OCI-LY7 (cell line): ENCODE measurements around the gene PIK3CG. TPM values are rescaled to one million over a fixed set of nuclear protein-coding genes. Genes with fewer than 3 reads are reported as not detected.

Experiments
- BruUV-seq: library from RNA; stranded (reverse); fragments of 400-500 nt; replicated peaks from 2 replicates; lab custom pipeline; 2021; lab: Mats Ljungman, UMichigan
- CTCF ChIA-PET: fragments of 300-600 bp; sonication (Branson Sonifier 250); formaldehyde crosslinking; loops from one replicate; lab custom pipeline; 2022; ENCODE audit warnings: antibody characterized with exemption; ENCODE audit not compliant: unreplicated experiment; lab: Charles Lee
- POLR2A ChIA-PET: fragments of 300-600 bp; sonication (Branson Sonifier 250); formaldehyde crosslinking; loops from one replicate; lab custom pipeline; 2022; ENCODE audit warnings: antibody characterized with exemption; lab: Charles Lee
- DNase-seq: peaks from one replicate; pipeline ENCODE4 v3.0.0-alpha.2; 2015; ENCODE audit warnings: low spot score
- H2AFZ ChIP-seq: fragments of 200-600 bp; sonication (generic), shearing (Covaris generic); 2 replicates; pipeline ENCODE4 v1.6.1; 2014; ENCODE audit warnings: mild to moderate bottlenecking, antibody characterized with exemption, low read length, moderate library complexity
- H3K27ac ChIP-seq: fragments of 200-600 bp; sonication (generic); 2 replicates; pipeline ENCODE4 v1.5.1; 2014; ENCODE audit warnings: mixed run types, low read depth, mild to moderate bottlenecking, moderate library complexity, low read length, inconsistent platforms; ENCODE audit not compliant: poor library complexity, severe bottlenecking
- H3K36me3 ChIP-seq: fragments of 200-600 bp; sonication (generic); 2 replicates; pipeline ENCODE4 v1.6.1; 2014; ENCODE audit warnings: mild to moderate bottlenecking, antibody characterized with exemption, low read length, moderate library complexity, mixed read lengths; ENCODE audit not compliant: insufficient read depth
- H3K4me1 ChIP-seq: fragments of 200-600 bp; sonication (generic); 2 replicates; pipeline ENCODE4 v1.5.1; 2014; ENCODE audit warnings: mild to moderate bottlenecking, low read length; ENCODE audit not compliant: insufficient read depth, poor library complexity, severe bottlenecking
- H3K4me2 ChIP-seq: fragments of 200-600 bp; sonication (generic); 2 replicates; pipeline ENCODE4 v1.6.1; 2014; ENCODE audit warnings: mild to moderate bottlenecking, low read length
- H3K4me3 ChIP-seq: fragments of 200-600 bp; sonication (generic); 2 replicates; pipeline ENCODE4 v1.5.1; 2014; ENCODE audit warnings: mild to moderate bottlenecking, low read depth, low read length; ENCODE audit not compliant: poor library complexity, severe bottlenecking
- H3K79me2 ChIP-seq: fragments of 200-600 bp; sonication (generic); 2 replicates; pipeline ENCODE4 v1.6.1; 2016; ENCODE audit warnings: low read depth, mild to moderate bottlenecking, low read length, moderate library complexity, mixed read lengths; ENCODE audit not compliant: insufficient read depth
- H3K9me2 ChIP-seq: fragments of 200-600 bp; sonication (generic); 2 replicates; pipeline ENCODE4 v1.6.1; 2016; ENCODE audit warnings: mild to moderate bottlenecking, low read length, mixed read lengths; ENCODE audit not compliant: insufficient read depth
- H3K9me3 ChIP-seq: fragments of 200-600 bp; sonication (generic); 2 replicates; pipeline ENCODE4 v1.6.1; 2014; ENCODE audit warnings: mild to moderate bottlenecking, mixed run types, low read length, mixed read lengths
- H4K20me1 ChIP-seq: fragments of 200-600 bp; sonication (generic); 2 replicates; pipeline ENCODE4 v1.6.1; 2014; ENCODE audit warnings: mild to moderate bottlenecking, antibody characterized with exemption, low read length, moderate library complexity, mixed read lengths; ENCODE audit not compliant: insufficient read depth
- CTCF ChIP-seq: fragments of 200-600 bp; sonication (generic); conservative IDR thresholded peaks from 2 replicates; pipeline ENCODE4 v1.5.1; 2014; ENCODE audit warnings: mild to moderate bottlenecking, antibody characterized with exemption, low read length, moderate library complexity, mixed read lengths
- EZH2phosphoT487 ChIP-seq: fragments of 200-600 bp; sonication (generic); IDR thresholded peaks from 2 replicates; pipeline ENCODE4 v1.6.1; 2018; ENCODE audit warnings: low read depth, borderline replicate concordance, mild to moderate bottlenecking, mixed run types, antibody characterized with exemption, low read length, moderate library complexity, mixed read lengths
- intact Hi-C: fragments of 100-400 bp; cut with micrococcal nuclease; formaldehyde crosslinking; loops from one replicate; pipeline ENCODE4 v1.10.0; 2022; ENCODE audit not compliant: unreplicated experiment
- total RNA-seq, 2 experiments: library from RNA; depleted of rRNA in 1 of 2; stranded (reverse); fragments of >200 nt in 1 of 2; shearing (Covaris generic) in 1 of 2; gene quantifications; 2 replicates each; pipeline ENCODE4 v1.2.3, GENCODE V29; 2014 to 2022

The PIK3CG gene
- total RNA-seq, 2 experiments from 2014 or later = 22.8 to 47.2 TPM

- peaks cover 93% of the 10 kb centered on the region for H3K36me3 ChIP-seq
- H4K20me1 ChIP-seq = no peaks in the 10 kb centered on the region
- no peak overlapping the region for H2AFZ ChIP-seq
- H3K27ac ChIP-seq = no peak overlapping the region
- no peak overlapping the region for H3K4me3 ChIP-seq
- peaks cover 48% of the 10 kb centered on the region for H3K4me1 ChIP-seq
- intact Hi-C loops = no loop called here
- H3K9me3 ChIP-seq = no peaks in the 10 kb centered on the region
- H3K9me2 ChIP-seq = no peaks in the 10 kb centered on the region
- ChIA-PET CTCF (no interaction called here), POLR2A (interaction anchor here (0.5 to 0.6 kb wide), 3 partner anchors 27 to 1810 kb away, joined by 3 to 6 read pairs (median 5); no protein-coding TSS in a partner anchor)
- no TSS peak for BruUV-seq
- no peaks in the 10 kb centered on the region for H3K79me2 ChIP-seq
- H3K4me2 ChIP-seq = no peak overlapping the region
- no peak for TF ChIP-seq CTCF
- no peak for TF ChIP-seq EZH2phosphoT487
- DNase-seq = no peak
Observed at GRCh38 chr7:106885652-106886051, 20.6 kb downstream of the PIK3CG start.

- intact Hi-C loops = no loop called here
- Histone ChIP-seq H3K9me3 (no peaks in the 10 kb centered on the region), H3K4me2 (no peak overlapping the region), H4K20me1 (no peaks in the 10 kb centered on the region), H3K9me2 (no peaks in the 10 kb centered on the region), H3K79me2 (no peaks in the 10 kb centered on the region), H3K27ac (no peak overlapping the region), H3K36me3 (peaks cover 94% of the 10 kb centered on the region), H2AFZ (no peak overlapping the region), H3K4me3 (no peak overlapping the region), H3K4me1 (peaks cover 50% of the 10 kb centered on the region)
- DNase-seq = no peak
- BruUV-seq = no TSS peak
- ChIA-PET POLR2A (interaction anchor here (1.0 to 1.4 kb wide), 2 partner anchors 21 to 1004 kb away, joined by 3 read pairs; partner anchors contain the start of gene DLD), CTCF (no interaction called here)
- TF ChIP-seq EZH2phosphoT487 = no peak
- no peak for TF ChIP-seq CTCF
Observed at GRCh38 chr7:106887421-106887820, 22.3 kb downstream of the PIK3CG start.

GRCh38 chr7:106888204-106888603, 23.1 kb downstream of the PIK3CG start:
- H3K27ac ChIP-seq = no peak overlapping the region
- BruUV-seq = no TSS peak
- H3K4me3 ChIP-seq = no peak overlapping the region
- intact Hi-C loops = no loop called here
- peaks cover 94% of the 10 kb centered on the region for H3K36me3 ChIP-seq
- H3K79me2 ChIP-seq = no peaks in the 10 kb centered on the region
- ChIA-PET POLR2A (no interaction called here), CTCF (no interaction called here)
- H3K9me3 ChIP-seq = no peaks in the 10 kb centered on the region
- peaks cover 43% of the 10 kb centered on the region for H3K4me1 ChIP-seq
- TF ChIP-seq CTCF (no peak), EZH2phosphoT487 (no peak)
- H3K9me2 ChIP-seq = no peaks in the 10 kb centered on the region
- no peak overlapping the region for H3K4me2 ChIP-seq
- DNase-seq = no peak
- no peak overlapping the region for H2AFZ ChIP-seq
- H4K20me1 ChIP-seq = no peaks in the 10 kb centered on the region
